GM10266 (cell line): ENCODE measurements around the gene PPP2R5E.

Experiments used
- DNase-seq: peaks from one replicate; pipeline ENCODE4 v3.0.0; 2012; ENCODE audit errors: extremely low spot score
- TF ChIP-seq, protein P1 (sequence below): IDR thresholded peaks from 2 replicates; pipeline ENCODE4 v1.5.1; 2012; ENCODE audit warnings: mild to moderate bottlenecking, low read depth; ENCODE audit not compliant: control insufficient read depth, insufficient read depth; ENCODE audit errors: missing control alignments

The PPP2R5E gene

DNA sequence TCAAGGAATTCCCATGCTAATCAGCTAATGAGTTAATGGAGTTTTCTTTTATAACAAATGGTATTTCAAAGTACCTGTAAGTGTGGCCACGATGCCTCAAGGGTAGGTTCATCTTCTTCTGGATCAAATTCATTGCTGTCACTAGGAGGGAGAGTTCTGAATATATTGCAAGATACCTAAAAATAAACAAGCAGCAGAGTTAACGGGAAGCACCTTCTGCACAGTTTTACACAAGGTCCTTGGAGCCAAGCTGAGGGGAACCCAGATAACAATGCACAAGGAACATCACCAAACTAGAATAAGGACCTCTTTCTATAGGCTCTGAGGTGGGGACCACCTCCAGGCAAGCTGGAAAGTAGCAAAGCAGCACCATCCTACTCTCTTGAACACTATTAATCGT is 121.3 kb downstream of the PPP2R5E start:
- TF ChIP-seq, protein P1, sequence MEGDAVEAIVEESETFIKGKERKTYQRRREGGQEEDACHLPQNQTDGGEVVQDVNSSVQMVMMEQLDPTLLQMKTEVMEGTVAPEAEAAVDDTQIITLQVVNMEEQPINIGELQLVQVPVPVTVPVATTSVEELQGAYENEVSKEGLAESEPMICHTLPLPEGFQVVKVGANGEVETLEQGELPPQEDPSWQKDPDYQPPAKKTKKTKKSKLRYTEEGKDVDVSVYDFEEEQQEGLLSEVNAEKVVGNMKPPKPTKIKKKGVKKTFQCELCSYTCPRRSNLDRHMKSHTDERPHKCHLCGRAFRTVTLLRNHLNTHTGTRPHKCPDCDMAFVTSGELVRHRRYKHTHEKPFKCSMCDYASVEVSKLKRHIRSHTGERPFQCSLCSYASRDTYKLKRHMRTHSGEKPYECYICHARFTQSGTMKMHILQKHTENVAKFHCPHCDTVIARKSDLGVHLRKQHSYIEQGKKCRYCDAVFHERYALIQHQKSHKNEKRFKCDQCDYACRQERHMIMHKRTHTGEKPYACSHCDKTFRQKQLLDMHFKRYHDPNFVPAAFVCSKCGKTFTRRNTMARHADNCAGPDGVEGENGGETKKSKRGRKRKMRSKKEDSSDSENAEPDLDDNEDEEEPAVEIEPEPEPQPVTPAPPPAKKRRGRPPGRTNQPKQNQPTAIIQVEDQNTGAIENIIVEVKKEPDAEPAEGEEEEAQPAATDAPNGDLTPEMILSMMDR, result no peak
- DNase-seq, result no peak

DNA sequence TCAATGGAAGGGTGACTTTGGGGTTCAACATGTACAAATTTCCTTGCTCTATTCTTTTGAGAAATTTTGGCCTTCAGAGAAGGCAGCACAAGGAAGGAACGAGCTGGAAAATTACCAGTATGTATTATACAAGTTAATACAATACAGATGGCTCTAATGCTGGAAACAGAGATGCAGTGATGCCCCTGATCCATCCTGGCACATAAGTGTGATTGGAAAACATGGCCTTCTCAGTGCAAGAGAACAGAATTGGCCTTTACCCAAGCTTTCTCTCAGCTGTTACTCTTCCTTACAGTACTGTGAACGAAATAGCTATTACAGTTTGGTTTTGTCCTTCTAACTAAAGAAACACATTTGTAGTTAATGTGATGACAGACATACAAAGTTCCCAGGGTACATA is 122.0 kb downstream of the PPP2R5E start:
- no peak for DNase-seq
- TF ChIP-seq, protein P1, result no peak

DNA sequence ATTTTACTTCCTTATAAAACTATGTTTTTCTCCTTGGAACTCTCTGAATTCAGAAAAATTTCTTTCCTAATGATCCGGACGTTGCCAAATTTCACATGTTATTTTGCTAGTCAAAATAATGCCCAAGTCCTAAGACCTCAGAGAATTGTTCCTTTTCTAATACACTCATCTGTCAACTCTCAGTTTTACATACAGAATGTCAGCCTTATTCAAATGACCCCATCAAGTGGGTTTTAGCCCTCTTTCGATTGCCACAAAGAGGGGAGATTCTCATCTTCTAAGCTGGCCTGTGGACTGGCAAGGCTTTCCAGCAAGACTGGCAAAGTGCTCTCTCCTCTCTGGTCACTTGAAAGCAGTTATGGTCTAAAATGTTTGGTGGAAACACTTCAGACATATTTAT is 125.2 kb downstream of the PPP2R5E start:
- DNase-seq, result no peak
- TF ChIP-seq, protein P1, result no peak

DNA sequence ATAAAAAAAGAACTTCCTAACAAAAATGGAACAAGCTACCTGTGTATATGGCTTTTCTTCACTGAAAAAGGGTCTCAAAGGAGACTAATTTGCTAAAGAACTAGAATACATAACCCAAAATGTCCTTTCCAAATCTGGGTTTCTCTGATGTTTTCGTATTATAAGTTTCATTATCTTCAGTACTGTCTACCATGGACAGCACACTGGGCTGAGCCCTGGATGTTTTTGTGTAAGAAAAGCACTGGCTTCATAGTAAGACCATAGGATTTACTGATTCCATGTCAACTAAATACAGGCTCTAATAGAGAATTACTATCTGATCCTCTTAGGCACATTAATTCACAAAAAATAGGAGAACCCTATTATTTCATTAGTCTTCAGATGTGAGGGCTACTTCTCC is 130.2 kb downstream of the PPP2R5E start:
- no peak for DNase-seq
- TF ChIP-seq, protein P1, result no peak

DNA sequence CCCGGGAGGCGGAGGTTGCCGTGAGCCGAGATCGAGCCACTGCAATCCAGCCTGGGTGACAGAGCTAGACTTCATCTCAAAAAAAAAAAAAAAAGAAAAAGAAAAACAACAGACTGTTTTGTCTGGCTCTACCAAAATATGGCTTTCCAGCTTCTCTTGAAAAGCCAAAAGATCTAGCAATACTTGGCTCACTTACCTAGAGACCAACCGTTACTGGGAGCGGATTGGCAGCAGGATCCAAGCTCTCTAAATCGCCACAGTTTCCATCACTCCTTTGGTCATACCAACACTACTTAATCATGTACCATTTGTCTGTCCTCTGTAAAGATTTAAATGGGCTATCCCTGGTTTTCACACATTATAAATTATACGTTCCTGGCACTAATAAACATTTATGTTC is 136.8 kb downstream of the PPP2R5E start:
- TF ChIP-seq, protein P1, result no peak
- DNase-seq, result no peak

DNA sequence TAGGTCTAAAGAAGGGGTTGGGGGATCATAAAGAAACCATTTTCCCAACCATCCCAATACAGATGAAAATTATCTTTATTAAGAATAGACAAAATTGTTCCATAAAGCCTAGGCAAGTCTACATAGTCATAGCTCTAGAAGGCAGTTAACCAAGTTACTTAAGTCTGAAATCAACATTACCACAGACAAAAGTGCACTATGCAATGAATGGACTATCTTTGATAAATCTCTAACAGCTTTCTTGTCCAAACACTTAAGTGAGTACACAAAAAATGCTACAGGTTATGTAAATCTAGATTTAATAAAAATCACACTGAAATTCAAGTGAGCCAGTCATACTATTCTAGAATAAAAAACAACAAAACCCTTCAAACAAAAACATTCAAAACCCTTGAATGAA is 137.5 kb downstream of the PPP2R5E start:
- TF ChIP-seq, protein P1, result no peak
- DNase-seq, result no peak

DNA sequence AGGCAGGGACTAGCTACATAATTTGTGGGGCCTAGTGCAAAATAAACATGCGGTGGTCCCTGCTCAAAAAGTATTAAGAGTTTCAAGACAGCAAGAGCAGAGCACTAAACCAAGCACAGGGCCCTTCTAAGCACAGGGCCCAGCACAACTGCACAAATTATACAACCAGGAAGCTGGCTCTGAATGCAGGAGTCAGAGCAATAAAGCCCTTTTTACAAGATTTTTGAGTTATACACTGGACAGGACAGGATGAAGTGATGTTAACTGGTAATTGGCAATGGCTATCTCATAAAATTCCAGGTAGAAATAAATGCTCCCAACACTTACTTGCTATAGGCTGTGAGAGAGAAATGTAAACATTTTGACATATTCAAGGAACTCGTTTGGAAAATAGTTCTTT is 138.3 kb downstream of the PPP2R5E start:
- TF ChIP-seq, protein P1, result no peak
- no peak for DNase-seq

DNA sequence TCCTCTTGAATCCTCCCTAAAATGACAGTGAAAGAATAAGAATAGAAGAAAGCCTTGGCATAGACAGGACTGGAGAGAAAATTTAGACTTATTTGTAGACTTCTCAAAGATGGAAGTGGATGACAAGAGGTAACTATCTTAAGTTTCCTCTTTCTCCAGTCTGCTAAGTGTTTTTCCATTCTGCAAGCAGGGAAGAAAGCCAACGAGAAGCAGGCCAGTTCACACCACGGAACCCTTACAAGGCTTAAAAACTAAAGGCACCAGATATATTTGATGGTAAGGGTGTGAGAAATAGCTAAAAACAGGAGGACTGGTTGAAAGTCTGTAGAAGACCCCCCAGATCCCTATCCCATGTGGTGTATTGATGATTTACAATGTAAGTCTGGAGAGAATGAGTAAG is 141.5 kb downstream of the PPP2R5E start:
- TF ChIP-seq, protein P1, result no peak
- no peak for DNase-seq
